Endothelial cell of umbilical vein (primary cell): Measurements from ENCODE around the gene TARDBP. TPM values are rescaled to one million over a fixed set of nuclear protein-coding genes. Genes with fewer than 3 reads are reported as not detected.

Experiments used
- BruUV-seq: library from RNA; stranded (reverse); fragments of 400-500 nt; replicated peaks from 2 replicates; lab custom pipeline; 2021; lab: Mats Ljungman, UMichigan
- CTCF ChIA-PET: fragments of 300-600, 350-600 bp; sonication (Branson Sonifier 250); formaldehyde crosslinking; loops from one replicate; lab custom pipeline; 2021; ENCODE audit warnings: antibody characterized with exemption, inconsistent platforms; lab: Charles Lee
- POLR2A ChIA-PET: fragments of 300-600, 350-600 bp; sonication (Branson Sonifier 250); formaldehyde crosslinking; loops from one replicate; lab custom pipeline; 2021; ENCODE audit warnings: antibody characterized with exemption, inconsistent platforms; lab: Charles Lee
- DNase-seq: peaks from one replicate; pipeline ENCODE4 v3.0.0-alpha.2; 2011; ENCODE audit warnings: low read depth, low spot score
- FAIRE-seq: peaks from 2 replicates; lab custom pipeline; 2011; peaks lifted over from hg19 to GRCh38; lab: Jason Lieb, UNC
- H2AFZ ChIP-seq: 2 replicates; pipeline ENCODE4 v1.6.0; 2012; ENCODE audit warnings: low read depth, low read length, control low read depth, inconsistent platforms
- H3K27ac ChIP-seq: 2 replicates; pipeline ENCODE4 v1.5.1; 2011; ENCODE audit warnings: low read depth, mild to moderate bottlenecking, control low read depth, low read length, moderate library complexity; ENCODE audit not compliant: insufficient read depth
- H3K27me3 ChIP-seq, 2 experiments: 2 replicates each; pipeline versions ENCODE4 v1.6.0 to v1.6.1; 2011; ENCODE audit warnings: low read length in 2 of 2, mixed read lengths in 1 of 2; ENCODE audit not compliant: control insufficient read depth in 2 of 2, insufficient read depth in 2 of 2
- H3K36me3 ChIP-seq, 2 experiments: 2 replicates in 1 of 2; 3 replicates in 1 of 2; pipeline ENCODE4 v1.5.1; 2011; ENCODE audit warnings: low read length in 2 of 2, mild to moderate bottlenecking in 1 of 2, moderate library complexity in 1 of 2; ENCODE audit not compliant: control insufficient read depth in 2 of 2, insufficient read depth in 2 of 2; ENCODE audit errors: extremely low read depth in 1 of 2
- H3K4me1 ChIP-seq: 3 replicates; pipeline ENCODE4 v1.5.1; 2011; ENCODE audit warnings: mild to moderate bottlenecking, low read length; ENCODE audit not compliant: control insufficient read depth, insufficient read depth; ENCODE audit errors: extremely low read depth
- H3K4me2 ChIP-seq: 2 replicates; pipeline ENCODE4 v1.6.1; 2011; ENCODE audit warnings: low read length, control low read depth, mixed read lengths; ENCODE audit not compliant: insufficient read depth
- H3K4me3 ChIP-seq, 3 experiments: fragments of 200-600 bp in 1 of 3; sonication (generic), shearing (Covaris generic) in 1 of 3; replicated peaks in 1 of 3; 2 replicates each; pipeline ENCODE4 v1.5.1; 2011 to 2016; ENCODE audit warnings: control low read depth in 3 of 3, low read length in 3 of 3, mild to moderate bottlenecking in 2 of 3, inconsistent platforms in 1 of 3, low read depth in 1 of 3, moderate library complexity in 1 of 3; ENCODE audit not compliant: insufficient read depth in 1 of 3
- H3K79me2 ChIP-seq: 2 replicates; pipeline ENCODE4 v1.6.0; 2012; ENCODE audit warnings: low read length, inconsistent platforms; ENCODE audit not compliant: control insufficient read depth, insufficient read depth
- H3K9ac ChIP-seq: replicated peaks from 2 replicates; pipeline ENCODE3; 2011; ENCODE audit warnings: low read length, control low read depth; ENCODE audit not compliant: insufficient read depth; ENCODE audit errors: extremely low read depth
- H3K9me1 ChIP-seq: replicated peaks from 3 replicates; pipeline ENCODE4 v1.6.0; 2011; ENCODE audit warnings: mild to moderate bottlenecking, low read length; ENCODE audit not compliant: control insufficient read depth, insufficient read depth; ENCODE audit errors: extremely low read depth
- H3K9me3 ChIP-seq: replicated peaks from 2 replicates; pipeline ENCODE4 v1.5.1; 2012; ENCODE audit warnings: low read length, inconsistent platforms; ENCODE audit not compliant: control insufficient read depth, insufficient read depth
- H4K20me1 ChIP-seq: replicated peaks from 2 replicates; pipeline ENCODE3; 2011; ENCODE audit warnings: mild to moderate bottlenecking, low read length; ENCODE audit not compliant: control insufficient read depth, insufficient read depth; ENCODE audit errors: extremely low read depth
- EZH2 ChIP-seq: IDR thresholded peaks from 2 replicates; pipeline ENCODE4 v1.6.1; 2012; ENCODE audit warnings: borderline replicate concordance, low read depth, mild to moderate bottlenecking, moderate library complexity, low read length, inconsistent platforms; ENCODE audit not compliant: severe bottlenecking
- FOS ChIP-seq: IDR thresholded peaks from 2 replicates; pipeline ENCODE4 v1.6.1; 2011; ENCODE audit warnings: mild to moderate bottlenecking, low read length, moderate library complexity, borderline replicate concordance; ENCODE audit not compliant: insufficient read depth
- GATA2 ChIP-seq: IDR thresholded peaks from 2 replicates; pipeline ENCODE4 v1.7.0; 2011; ENCODE audit warnings: low read depth, mild to moderate bottlenecking, moderate library complexity, mixed read lengths, low read length; ENCODE audit not compliant: insufficient read length, insufficient read depth
- JUN ChIP-seq: IDR thresholded peaks from 2 replicates; pipeline ENCODE4 v1.6.1; 2011; ENCODE audit warnings: borderline replicate concordance, low read depth; ENCODE audit not compliant: insufficient read length, insufficient read depth
- MYC ChIP-seq: IDR thresholded peaks from one replicate; pipeline ENCODE4 v1.6.1; 2011; ENCODE audit warnings: mild to moderate bottlenecking, low read depth, low read length
- POLR2A ChIP-seq: IDR thresholded peaks from 2 replicates; pipeline ENCODE4 v1.6.1; 2012; ENCODE audit warnings: low read depth, mild to moderate bottlenecking, control low read depth, low read length
- POLR2AphosphoS5 ChIP-seq: IDR thresholded peaks from 2 replicates; pipeline ENCODE4 v1.6.1; 2012; ENCODE audit warnings: low read depth, mild to moderate bottlenecking, control low read depth, low read length, moderate library complexity; ENCODE audit not compliant: insufficient read depth
- dilution Hi-C: fragments of 300-500 bp; cut with MboI; formaldehyde crosslinking; loops from one replicate; pipeline ENCODE4 v1.15.0; 2019; ENCODE audit warnings: low sequenced_read_pairs; ENCODE audit not compliant: extremely low pct_ligation_motif_present
- intact Hi-C: fragments of 100-400 bp; cut with micrococcal nuclease; formaldehyde crosslinking; loops from one replicate; pipeline ENCODE4 v1.10.0; 2022
- polyA plus RNA-seq, 4 experiments: library from polyadenylated mRNA; depleted of rRNA in 3 of 4; stranded (reverse) in 3 of 4; unstranded in 1 of 4; fragments of >200 nt; gene quantifications; 2 replicates each; pipeline versions ENCODE4 v1.2.1 to v1.2.3, GENCODE V29; 2011 to 2012; ENCODE audit warnings: missing spikeins in 1 of 4
- total RNA-seq: library from RNA; stranded (reverse); gene quantifications from 2 replicates; pipeline ENCODE4 v1.2.3, GENCODE V29; 2021
- TF ChIP-seq, protein P1 (sequence below): IDR thresholded peaks from 2 replicates; pipeline ENCODE4 v1.6.1; 2011; ENCODE audit not compliant: insufficient read depth, insufficient read length
- TF ChIP-seq, protein P2 (sequence below), 2 donors: IDR thresholded peaks; 1 replicate in 1 of 2; 2 replicates in 1 of 2; pipeline ENCODE4 v1.5.1; 2011; ENCODE audit warnings: low read length in 2 of 2, mild to moderate bottlenecking in 2 of 2, moderate library complexity in 2 of 2, control low read depth in 1 of 2, inconsistent platforms in 1 of 2, low read depth in 1 of 2; ENCODE audit not compliant: insufficient read depth in 1 of 2; ENCODE audit errors: extremely low read depth in 1 of 2

The TARDBP gene
- total and polyA plus RNA-seq, 2 donors (not counting 3 experiments of a cell fraction or from before 2014, with no cell fraction given) = 106 to 183 TPM

DNA sequence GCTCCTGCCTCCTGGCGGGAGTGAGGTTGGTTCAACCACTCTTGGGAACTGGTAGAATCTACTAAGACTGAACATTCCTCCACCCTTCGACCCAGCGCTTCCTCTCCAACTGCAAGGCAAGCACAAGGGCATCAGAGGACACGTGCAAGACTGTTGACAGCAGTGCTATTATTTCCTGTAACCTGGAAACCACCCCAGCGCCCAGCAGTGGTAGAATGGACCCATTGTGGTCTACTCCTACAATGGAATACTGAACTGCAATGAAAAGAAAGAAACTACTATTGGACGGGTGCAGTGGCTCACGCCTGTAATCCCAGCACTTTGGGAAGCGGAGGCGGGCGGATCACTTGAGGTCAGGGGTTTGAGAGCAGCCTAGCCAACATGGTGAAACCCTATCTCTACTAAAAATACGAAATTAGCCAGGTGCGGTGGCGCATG is 33.0 kb upstream of the TARDBP start:
- intact Hi-C loops = no loop called here

DNA sequence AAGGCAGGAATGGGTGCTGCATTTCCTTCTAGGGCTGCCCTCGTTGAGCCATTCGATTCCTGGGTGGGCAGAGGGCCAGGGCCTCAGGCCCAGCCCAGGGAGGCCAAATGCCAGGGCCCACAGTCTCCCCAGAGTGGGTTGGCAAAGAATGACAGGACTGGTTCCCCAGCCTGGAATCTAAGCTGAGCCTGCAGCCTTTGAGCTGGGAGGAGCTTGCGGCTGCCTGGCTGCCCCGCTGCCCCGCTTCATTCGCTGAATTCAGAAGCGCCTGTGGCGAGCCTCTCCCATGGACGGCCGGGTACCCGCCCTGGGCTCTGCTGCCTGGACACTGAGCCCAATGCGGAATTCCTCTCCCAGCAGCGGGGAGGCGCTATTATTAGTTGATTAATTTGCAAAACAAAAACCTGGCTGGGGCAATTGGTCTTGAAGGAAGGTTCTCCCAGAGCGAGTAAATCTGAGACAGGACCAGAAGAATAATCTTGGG is 32.3 kb upstream of the TARDBP start:
- Histone ChIP-seq H3K27me3 (peaks cover 7 to 11% of the 10 kb centered on the region in 2 experiments), H3K4me1 (no peaks in the 10 kb centered on the region), H2AFZ (no peak overlapping the region), H3K9me1 (no peaks in the 10 kb centered on the region), H4K20me1 (no peaks in the 10 kb centered on the region), H3K9ac (no peak overlapping the region), H3K4me2 (no peak overlapping the region), H3K27ac (no peak overlapping the region), H3K79me2 (no peaks in the 10 kb centered on the region), H3K36me3 (no peaks in the 10 kb centered on the region), H3K9me3 (no peaks in the 10 kb centered on the region), H3K4me3 (no peak overlapping the region)
- dilution Hi-C loops = no loop called here
- FAIRE-seq = no peak
- ChIA-PET POLR2A (no interaction called here), CTCF (interaction anchor here (1.6 kb wide), 1 partner anchor 12 kb away, joined by 5 read pairs; no protein-coding TSS in a partner anchor)
- TF ChIP-seq, protein P1, sequence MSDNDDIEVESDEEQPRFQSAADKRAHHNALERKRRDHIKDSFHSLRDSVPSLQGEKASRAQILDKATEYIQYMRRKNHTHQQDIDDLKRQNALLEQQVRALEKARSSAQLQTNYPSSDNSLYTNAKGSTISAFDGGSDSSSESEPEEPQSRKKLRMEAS = no peak
- TF ChIP-seq JUN (no peak), POLR2A (no peak), EZH2 (no peak), FOS (no peak), POLR2AphosphoS5 (no peak), GATA2 (no peak), MYC (no peak)
- TF ChIP-seq, protein P2, sequence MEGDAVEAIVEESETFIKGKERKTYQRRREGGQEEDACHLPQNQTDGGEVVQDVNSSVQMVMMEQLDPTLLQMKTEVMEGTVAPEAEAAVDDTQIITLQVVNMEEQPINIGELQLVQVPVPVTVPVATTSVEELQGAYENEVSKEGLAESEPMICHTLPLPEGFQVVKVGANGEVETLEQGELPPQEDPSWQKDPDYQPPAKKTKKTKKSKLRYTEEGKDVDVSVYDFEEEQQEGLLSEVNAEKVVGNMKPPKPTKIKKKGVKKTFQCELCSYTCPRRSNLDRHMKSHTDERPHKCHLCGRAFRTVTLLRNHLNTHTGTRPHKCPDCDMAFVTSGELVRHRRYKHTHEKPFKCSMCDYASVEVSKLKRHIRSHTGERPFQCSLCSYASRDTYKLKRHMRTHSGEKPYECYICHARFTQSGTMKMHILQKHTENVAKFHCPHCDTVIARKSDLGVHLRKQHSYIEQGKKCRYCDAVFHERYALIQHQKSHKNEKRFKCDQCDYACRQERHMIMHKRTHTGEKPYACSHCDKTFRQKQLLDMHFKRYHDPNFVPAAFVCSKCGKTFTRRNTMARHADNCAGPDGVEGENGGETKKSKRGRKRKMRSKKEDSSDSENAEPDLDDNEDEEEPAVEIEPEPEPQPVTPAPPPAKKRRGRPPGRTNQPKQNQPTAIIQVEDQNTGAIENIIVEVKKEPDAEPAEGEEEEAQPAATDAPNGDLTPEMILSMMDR (IDR thresholded peaks at IDR 0.05; ENCODE audit: extremely low read depth in 1 of 2, insufficient read depth in 1 of 2, low read depth in 1 of 2, low read length in 2 of 2) = no peak
- intact Hi-C loops = no loop called here
- BruUV-seq = no TSS peak
- no peak for DNase-seq

More for the DNA sequence above, 33.0 kb upstream of the TARDBP start:
- H3K27ac ChIP-seq = no peak overlapping the region
- BruUV-seq = no TSS peak
- peak; percentile 62 for DNase-seq
- no peak overlapping the region for H3K4me2 ChIP-seq
- H3K79me2 ChIP-seq = no peaks in the 10 kb centered on the region
- H3K27me3 ChIP-seq = peaks cover 7 to 11% of the 10 kb centered on the region in 2 experiments
- no peak for FAIRE-seq
- H3K4me1 ChIP-seq = no peaks in the 10 kb centered on the region
- H3K4me3 ChIP-seq = no peak overlapping the region
- no peak overlapping the region for H3K9ac ChIP-seq
- no peak overlapping the region for H2AFZ ChIP-seq
- ChIA-PET CTCF (interaction anchor here (1.6 kb wide), 1 partner anchor 11 kb away, joined by 5 read pairs; no protein-coding TSS in a partner anchor), POLR2A (no interaction called here)
- dilution Hi-C loops = no loop called here
- TF ChIP-seq, protein P1 = peak; percentile 16
- TF ChIP-seq JUN = no peak
- no peaks in the 10 kb centered on the region for H3K36me3 ChIP-seq
- H4K20me1 ChIP-seq = no peaks in the 10 kb centered on the region
- H3K9me3 ChIP-seq = no peaks in the 10 kb centered on the region
- no peaks in the 10 kb centered on the region for H3K9me1 ChIP-seq
